Measurements from ENCODE around the gene PPP1R10. TPM values are rescaled to one million over a fixed set of nuclear protein-coding genes. Genes with fewer than 3 reads are reported as not detected.

Gene PPP1R10
- polyA plus RNA-seq, 2 of the 4 experiments (the other 2 are of a cell fraction) = 26.4 to 37.6 TPM

DNA sequence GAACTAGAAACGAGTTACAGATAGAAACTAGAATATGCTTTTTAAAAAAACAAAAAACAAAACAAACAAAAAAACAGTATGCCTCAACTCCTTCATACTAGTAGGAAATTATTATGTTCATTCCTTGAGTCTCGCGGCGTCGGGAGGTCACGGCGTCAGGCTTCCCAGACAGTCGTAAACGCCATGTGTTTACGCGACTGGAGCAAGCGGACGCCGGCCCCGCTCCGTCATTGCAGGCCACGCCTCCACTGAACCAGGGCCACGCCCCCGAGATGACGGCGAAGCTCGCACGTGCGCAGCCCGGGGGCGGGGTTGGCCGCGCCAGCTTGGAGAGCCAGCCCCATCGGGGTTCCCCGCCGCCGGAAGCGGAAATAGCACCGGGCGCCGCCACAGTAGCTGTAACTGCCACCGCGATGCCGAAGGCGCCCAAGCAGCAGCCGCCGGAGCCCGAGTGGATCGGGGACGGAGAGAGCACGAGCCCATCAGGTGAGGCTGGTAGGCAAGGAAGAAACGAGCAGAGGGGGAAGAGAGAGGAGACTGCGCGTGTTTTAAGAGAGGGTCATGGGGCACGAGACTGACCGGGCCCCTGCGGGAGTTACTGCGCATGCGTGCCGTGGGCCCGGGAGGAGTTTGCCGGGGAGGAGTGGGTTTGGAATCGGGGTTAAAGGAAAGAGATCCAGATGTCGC is 45.8 kb downstream of the PPP1R10 start, which contains the start of gene ABCF1 (continued):
- no peak for TF ChIP-seq ZNF302 (CRISPR knock-in tag; IDR thresholded peaks at IDR 0.05)
- TF ChIP-seq KDM1A (IDR thresholded peaks at IDR 0.05; ENCODE audit: low read depth) = no peak
- TF ChIP-seq PHF8 (IDR thresholded peaks at IDR 0.05; ENCODE audit: borderline replicate concordance, low read depth) = peak; percentile 79
- peak; percentile 86; the same call in 1 of the 2 replicates for TF ChIP-seq MYC (IDR thresholded peaks at IDR 0.05; ENCODE audit: borderline replicate concordance, low read length)
- no peak for TF ChIP-seq NR3C1 (IDR thresholded peaks at IDR 0.05)
- TF ChIP-seq, protein P1, sequence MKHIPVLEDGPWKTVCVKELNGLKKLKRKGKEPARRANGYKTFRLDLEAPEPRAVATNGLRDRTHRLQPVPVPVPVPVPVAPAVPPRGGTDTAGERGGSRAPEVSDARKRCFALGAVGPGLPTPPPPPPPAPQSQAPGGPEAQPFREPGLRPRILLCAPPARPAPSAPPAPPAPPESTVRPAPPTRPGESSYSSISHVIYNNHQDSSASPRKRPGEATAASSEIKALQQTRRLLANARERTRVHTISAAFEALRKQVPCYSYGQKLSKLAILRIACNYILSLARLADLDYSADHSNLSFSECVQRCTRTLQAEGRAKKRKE (CRISPR knock-in tag; IDR thresholded peaks at IDR 0.05; ENCODE audit: low read depth) = peak; percentile 77; the same call in 1 of the 2 replicates
- TF ChIP-seq HDAC2 (IDR thresholded peaks at IDR 0.05) = no peak
- TF ChIP-seq, protein P2, sequence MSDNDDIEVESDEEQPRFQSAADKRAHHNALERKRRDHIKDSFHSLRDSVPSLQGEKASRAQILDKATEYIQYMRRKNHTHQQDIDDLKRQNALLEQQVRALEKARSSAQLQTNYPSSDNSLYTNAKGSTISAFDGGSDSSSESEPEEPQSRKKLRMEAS (IDR thresholded peaks at IDR 0.05) = peak; percentile 97
- TF ChIP-seq CEBPB (IDR thresholded peaks at IDR 0.05) = no peak
- TF ChIP-seq, protein P3, sequence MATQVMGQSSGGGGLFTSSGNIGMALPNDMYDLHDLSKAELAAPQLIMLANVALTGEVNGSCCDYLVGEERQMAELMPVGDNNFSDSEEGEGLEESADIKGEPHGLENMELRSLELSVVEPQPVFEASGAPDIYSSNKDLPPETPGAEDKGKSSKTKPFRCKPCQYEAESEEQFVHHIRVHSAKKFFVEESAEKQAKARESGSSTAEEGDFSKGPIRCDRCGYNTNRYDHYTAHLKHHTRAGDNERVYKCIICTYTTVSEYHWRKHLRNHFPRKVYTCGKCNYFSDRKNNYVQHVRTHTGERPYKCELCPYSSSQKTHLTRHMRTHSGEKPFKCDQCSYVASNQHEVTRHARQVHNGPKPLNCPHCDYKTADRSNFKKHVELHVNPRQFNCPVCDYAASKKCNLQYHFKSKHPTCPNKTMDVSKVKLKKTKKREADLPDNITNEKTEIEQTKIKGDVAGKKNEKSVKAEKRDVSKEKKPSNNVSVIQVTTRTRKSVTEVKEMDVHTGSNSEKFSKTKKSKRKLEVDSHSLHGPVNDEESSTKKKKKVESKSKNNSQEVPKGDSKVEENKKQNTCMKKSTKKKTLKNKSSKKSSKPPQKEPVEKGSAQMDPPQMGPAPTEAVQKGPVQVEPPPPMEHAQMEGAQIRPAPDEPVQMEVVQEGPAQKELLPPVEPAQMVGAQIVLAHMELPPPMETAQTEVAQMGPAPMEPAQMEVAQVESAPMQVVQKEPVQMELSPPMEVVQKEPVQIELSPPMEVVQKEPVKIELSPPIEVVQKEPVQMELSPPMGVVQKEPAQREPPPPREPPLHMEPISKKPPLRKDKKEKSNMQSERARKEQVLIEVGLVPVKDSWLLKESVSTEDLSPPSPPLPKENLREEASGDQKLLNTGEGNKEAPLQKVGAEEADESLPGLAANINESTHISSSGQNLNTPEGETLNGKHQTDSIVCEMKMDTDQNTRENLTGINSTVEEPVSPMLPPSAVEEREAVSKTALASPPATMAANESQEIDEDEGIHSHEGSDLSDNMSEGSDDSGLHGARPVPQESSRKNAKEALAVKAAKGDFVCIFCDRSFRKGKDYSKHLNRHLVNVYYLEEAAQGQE (IDR thresholded peaks at IDR 0.05) = peak; percentile 57
- TF ChIP-seq CBX8 (IDR thresholded peaks at IDR 0.05) = no peak
- TF ChIP-seq, protein P4, sequence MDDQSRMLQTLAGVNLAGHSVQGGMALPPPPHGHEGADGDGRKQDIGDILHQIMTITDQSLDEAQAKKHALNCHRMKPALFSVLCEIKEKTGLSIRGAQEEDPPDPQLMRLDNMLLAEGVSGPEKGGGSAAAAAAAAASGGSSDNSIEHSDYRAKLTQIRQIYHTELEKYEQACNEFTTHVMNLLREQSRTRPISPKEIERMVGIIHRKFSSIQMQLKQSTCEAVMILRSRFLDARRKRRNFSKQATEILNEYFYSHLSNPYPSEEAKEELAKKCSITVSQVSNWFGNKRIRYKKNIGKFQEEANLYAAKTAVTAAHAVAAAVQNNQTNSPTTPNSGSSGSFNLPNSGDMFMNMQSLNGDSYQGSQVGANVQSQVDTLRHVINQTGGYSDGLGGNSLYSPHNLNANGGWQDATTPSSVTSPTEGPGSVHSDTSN (IDR thresholded peaks at IDR 0.05) = 0 out of 2 replicates have a peak, but pooled peaks have one; percentile 31
- no peak for TF ChIP-seq GATA3 (IDR thresholded peaks at IDR 0.05; ENCODE audit: borderline replicate concordance)
- no peak for TF ChIP-seq RAD21 (conservative IDR thresholded peaks at IDR 0.05 in 1 of 2, IDR thresholded peaks at IDR 0.05 in 1 of 2)
- TF ChIP-seq MAFK (IDR thresholded peaks at IDR 0.05; ENCODE audit: partially characterized antibody) = no peak
- TF ChIP-seq, protein P5, sequence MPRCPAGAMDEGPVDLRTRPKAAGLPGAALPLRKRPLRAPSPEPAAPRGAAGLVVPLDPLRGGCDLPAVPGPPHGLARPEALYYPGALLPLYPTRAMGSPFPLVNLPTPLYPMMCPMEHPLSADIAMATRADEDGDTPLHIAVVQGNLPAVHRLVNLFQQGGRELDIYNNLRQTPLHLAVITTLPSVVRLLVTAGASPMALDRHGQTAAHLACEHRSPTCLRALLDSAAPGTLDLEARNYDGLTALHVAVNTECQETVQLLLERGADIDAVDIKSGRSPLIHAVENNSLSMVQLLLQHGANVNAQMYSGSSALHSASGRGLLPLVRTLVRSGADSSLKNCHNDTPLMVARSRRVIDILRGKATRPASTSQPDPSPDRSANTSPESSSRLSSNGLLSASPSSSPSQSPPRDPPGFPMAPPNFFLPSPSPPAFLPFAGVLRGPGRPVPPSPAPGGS (IDR thresholded peaks at IDR 0.05) = peak; percentile 83
- TF ChIP-seq, protein P6, sequence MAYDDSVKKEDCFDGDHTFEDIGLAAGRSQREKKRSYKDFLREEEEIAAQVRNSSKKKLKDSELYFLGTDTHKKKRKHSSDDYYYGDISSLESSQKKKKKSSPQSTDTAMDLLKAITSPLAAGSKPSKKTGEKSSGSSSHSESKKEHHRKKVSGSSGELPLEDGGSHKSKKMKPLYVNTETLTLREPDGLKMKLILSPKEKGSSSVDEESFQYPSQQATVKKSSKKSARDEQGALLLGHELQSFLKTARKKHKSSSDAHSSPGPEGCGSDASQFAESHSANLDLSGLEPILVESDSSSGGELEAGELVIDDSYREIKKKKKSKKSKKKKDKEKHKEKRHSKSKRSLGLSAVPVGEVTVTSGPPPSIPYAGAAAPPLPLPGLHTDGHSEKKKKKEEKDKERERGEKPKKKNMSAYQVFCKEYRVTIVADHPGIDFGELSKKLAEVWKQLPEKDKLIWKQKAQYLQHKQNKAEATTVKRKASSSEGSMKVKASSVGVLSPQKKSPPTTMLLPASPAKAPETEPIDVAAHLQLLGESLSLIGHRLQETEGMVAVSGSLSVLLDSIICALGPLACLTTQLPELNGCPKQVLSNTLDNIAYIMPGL (CRISPR knock-in tag; IDR thresholded peaks at IDR 0.05; ENCODE audit: borderline replicate concordance) = 0 out of 2 replicates have a peak, but pooled peaks have one; percentile 21
- TF ChIP-seq KDM5A (IDR thresholded peaks at IDR 0.05) = no peak
- TF ChIP-seq, protein P7, sequence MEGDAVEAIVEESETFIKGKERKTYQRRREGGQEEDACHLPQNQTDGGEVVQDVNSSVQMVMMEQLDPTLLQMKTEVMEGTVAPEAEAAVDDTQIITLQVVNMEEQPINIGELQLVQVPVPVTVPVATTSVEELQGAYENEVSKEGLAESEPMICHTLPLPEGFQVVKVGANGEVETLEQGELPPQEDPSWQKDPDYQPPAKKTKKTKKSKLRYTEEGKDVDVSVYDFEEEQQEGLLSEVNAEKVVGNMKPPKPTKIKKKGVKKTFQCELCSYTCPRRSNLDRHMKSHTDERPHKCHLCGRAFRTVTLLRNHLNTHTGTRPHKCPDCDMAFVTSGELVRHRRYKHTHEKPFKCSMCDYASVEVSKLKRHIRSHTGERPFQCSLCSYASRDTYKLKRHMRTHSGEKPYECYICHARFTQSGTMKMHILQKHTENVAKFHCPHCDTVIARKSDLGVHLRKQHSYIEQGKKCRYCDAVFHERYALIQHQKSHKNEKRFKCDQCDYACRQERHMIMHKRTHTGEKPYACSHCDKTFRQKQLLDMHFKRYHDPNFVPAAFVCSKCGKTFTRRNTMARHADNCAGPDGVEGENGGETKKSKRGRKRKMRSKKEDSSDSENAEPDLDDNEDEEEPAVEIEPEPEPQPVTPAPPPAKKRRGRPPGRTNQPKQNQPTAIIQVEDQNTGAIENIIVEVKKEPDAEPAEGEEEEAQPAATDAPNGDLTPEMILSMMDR (IDR thresholded peaks at IDR 0.05) = no peak
- no peak for TF ChIP-seq POLR2AphosphoS2 (conservative IDR thresholded peaks at IDR 0.05; ENCODE audit: low read length)
- no peak for TF ChIP-seq CHD4 (IDR thresholded peaks at IDR 0.05; ENCODE audit: borderline replicate concordance)
- TF ChIP-seq HOXA7 (CRISPR knock-in tag; IDR thresholded peaks at IDR 0.05) = no peak
- TF ChIP-seq JUNB (IDR thresholded peaks at IDR 0.05) = no peak
- TF ChIP-seq, protein P8, sequence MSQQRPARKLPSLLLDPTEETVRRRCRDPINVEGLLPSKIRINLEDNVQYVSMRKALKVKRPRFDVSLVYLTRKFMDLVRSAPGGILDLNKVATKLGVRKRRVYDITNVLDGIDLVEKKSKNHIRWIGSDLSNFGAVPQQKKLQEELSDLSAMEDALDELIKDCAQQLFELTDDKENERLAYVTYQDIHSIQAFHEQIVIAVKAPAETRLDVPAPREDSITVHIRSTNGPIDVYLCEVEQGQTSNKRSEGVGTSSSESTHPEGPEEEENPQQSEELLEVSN (IDR thresholded peaks at IDR 0.05; ENCODE audit: borderline replicate concordance, low read depth) = peak; percentile 93
- TF ChIP-seq JUN (IDR thresholded peaks at IDR 0.05) = peak; percentile 65 to 89
- TF ChIP-seq SREBF2 (IDR thresholded peaks at IDR 0.05) = no peak
- TF ChIP-seq EP300 (IDR thresholded peaks at IDR 0.05) = no peak
- no peak for TF ChIP-seq ZSCAN20 (CRISPR knock-in tag; IDR thresholded peaks at IDR 0.05)
- no peak for TF ChIP-seq HOXB13 (CRISPR knock-in tag; IDR thresholded peaks at IDR 0.05; ENCODE audit: low read depth)
- TF ChIP-seq TP53 (CRISPR knock-in tag; IDR thresholded peaks at IDR 0.05) = peak; percentile 42; the same call in 1 of the 2 replicates
- no peak for TF ChIP-seq RFX5 (IDR thresholded peaks at IDR 0.05)

Data from A549 (cell line).